Tibial artery (tissue), 4 donors: Measurements from ENCODE around the gene FDXR.
A peak's percentile ranks its signal among the peaks of the same experiment; 100 is the strongest.

ENCODE experiments used
- DNase-seq, 2 donors: peaks; one replicate each; pipeline ENCODE4 v3.0.0-alpha.2; 2019
- H3K27ac ChIP-seq, 2 donors: fragments of 200-600 bp; sonication (generic) in 1 of 2; 1 replicate in 1 of 2; 2 replicates in 1 of 2; pipeline ENCODE4 v1.5.1; 2018 to 2019; ENCODE audit warnings: mild to moderate bottlenecking in 1 of 2
- H3K27me3 ChIP-seq, 2 donors: fragments of 200-600 bp; sonication (generic) in 1 of 2; one replicate each; pipeline versions ENCODE4 v1.5.1 to v1.6.0; 2016 to 2019
- H3K36me3 ChIP-seq, 3 donors: fragments of 200-600 bp; sonication (generic) in 2 of 3; one replicate each; pipeline ENCODE4 v1.5.1; 2016 to 2019; ENCODE audit warnings: mild to moderate bottlenecking in 2 of 3
- H3K4me1 ChIP-seq, 4 donors: fragments of 200-600 bp; sonication (generic) in 2 of 4; 1 replicate in 3 of 4; 2 replicates in 1 of 4; pipeline ENCODE4 v1.5.1; 2016 to 2019
- H3K4me3 ChIP-seq, 2 donors: fragments of 200-600 bp; sonication (generic) in 1 of 2; 1 replicate in 1 of 2; 2 replicates in 1 of 2; pipeline ENCODE4 v1.5.1; 2018 to 2019; ENCODE audit warnings: mild to moderate bottlenecking in 2 of 2
- H3K9me3 ChIP-seq, 3 donors: fragments of 200-600 bp; sonication (generic) in 1 of 3; one replicate each; pipeline ENCODE4 v1.5.1; 2016 to 2019
- intact Hi-C: fragments of 100-400 bp; cut with DNase I; formaldehyde crosslinking; loops from one replicate; pipeline ENCODE4 v1.15.0; 2023; ENCODE audit warnings: low total_unique reads
- TF ChIP-seq, protein P1 (sequence below), 2 experiments: fragments of 200-600 bp in 1 of 2; fragments of 450-650 bp in 1 of 2; IDR thresholded peaks; one replicate each; pipeline ENCODE4 v1.5.1; 2017 to 2019; ENCODE audit warnings: antibody characterized with exemption in 2 of 2, mild to moderate bottlenecking in 1 of 2, moderate library complexity in 1 of 2

The FDXR gene

GRCh38 chr17:74903034-74903433 is 30.2 kb upstream of the FDXR start:
- H3K27me3 ChIP-seq: peaks cover 0 to 65% of the 10 kb centered on the region in 2 donors
- H3K4me1 ChIP-seq: no peaks in the 10 kb centered on the region
- TF ChIP-seq, protein P1, sequence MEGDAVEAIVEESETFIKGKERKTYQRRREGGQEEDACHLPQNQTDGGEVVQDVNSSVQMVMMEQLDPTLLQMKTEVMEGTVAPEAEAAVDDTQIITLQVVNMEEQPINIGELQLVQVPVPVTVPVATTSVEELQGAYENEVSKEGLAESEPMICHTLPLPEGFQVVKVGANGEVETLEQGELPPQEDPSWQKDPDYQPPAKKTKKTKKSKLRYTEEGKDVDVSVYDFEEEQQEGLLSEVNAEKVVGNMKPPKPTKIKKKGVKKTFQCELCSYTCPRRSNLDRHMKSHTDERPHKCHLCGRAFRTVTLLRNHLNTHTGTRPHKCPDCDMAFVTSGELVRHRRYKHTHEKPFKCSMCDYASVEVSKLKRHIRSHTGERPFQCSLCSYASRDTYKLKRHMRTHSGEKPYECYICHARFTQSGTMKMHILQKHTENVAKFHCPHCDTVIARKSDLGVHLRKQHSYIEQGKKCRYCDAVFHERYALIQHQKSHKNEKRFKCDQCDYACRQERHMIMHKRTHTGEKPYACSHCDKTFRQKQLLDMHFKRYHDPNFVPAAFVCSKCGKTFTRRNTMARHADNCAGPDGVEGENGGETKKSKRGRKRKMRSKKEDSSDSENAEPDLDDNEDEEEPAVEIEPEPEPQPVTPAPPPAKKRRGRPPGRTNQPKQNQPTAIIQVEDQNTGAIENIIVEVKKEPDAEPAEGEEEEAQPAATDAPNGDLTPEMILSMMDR (IDR thresholded peaks at IDR 0.05): no peak
- no peaks in the 10 kb centered on the region for H3K9me3 ChIP-seq
- intact Hi-C loops: no loop called here
- no peak for DNase-seq
- no peaks in the 10 kb centered on the region for H3K36me3 ChIP-seq
- no peak overlapping the region for H3K27ac ChIP-seq
- no peak overlapping the region for H3K4me3 ChIP-seq

- H3K36me3 ChIP-seq: no peaks in the 10 kb centered on the region
- H3K9me3 ChIP-seq: no peaks in the 10 kb centered on the region
- TF ChIP-seq, protein P1 (IDR thresholded peaks at IDR 0.05): no peak
- no peak overlapping the region for H3K4me3 ChIP-seq
- peaks cover 0 to 64% of the 10 kb centered on the region in 2 donors for H3K27me3 ChIP-seq
- no peaks in the 10 kb centered on the region for H3K4me1 ChIP-seq
- no peak overlapping the region for H3K27ac ChIP-seq
- DNase-seq: no peak
- intact Hi-C loops: no loop called here
Measured at GRCh38 chr17:74901353-74902135, 28.8 kb upstream of the FDXR start.

DNA sequence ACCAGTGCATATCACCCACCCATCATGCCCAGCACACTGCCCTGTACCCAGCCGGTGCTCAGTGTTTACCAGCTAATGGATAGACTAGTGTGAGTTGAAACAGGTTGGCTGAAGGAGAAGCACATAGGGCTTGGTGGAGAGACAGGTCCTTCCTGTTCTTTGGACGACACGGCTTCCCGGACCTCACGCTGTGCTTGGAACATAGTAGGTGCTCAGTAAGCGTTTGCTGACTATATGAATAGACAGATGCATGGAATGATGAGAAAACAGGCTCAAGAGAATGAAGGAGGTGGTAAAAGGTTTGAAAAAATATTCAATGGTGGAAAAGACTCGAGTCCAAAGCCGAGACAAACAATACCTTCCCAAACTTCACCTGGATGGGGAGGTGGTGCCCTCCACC is 27.4 kb upstream of the FDXR start:
- H3K27me3 ChIP-seq: peaks cover 0 to 72% of the 10 kb centered on the region in 2 donors
- no peaks in the 10 kb centered on the region for H3K36me3 ChIP-seq
- TF ChIP-seq, protein P1 (IDR thresholded peaks at IDR 0.05): no peak
- H3K9me3 ChIP-seq: no peaks in the 10 kb centered on the region
- intact Hi-C loops: no loop called here
- no peaks in the 10 kb centered on the region for H3K4me1 ChIP-seq
- no peak overlapping the region for H3K4me3 ChIP-seq
- no peak for DNase-seq
- no peak overlapping the region for H3K27ac ChIP-seq

DNA sequence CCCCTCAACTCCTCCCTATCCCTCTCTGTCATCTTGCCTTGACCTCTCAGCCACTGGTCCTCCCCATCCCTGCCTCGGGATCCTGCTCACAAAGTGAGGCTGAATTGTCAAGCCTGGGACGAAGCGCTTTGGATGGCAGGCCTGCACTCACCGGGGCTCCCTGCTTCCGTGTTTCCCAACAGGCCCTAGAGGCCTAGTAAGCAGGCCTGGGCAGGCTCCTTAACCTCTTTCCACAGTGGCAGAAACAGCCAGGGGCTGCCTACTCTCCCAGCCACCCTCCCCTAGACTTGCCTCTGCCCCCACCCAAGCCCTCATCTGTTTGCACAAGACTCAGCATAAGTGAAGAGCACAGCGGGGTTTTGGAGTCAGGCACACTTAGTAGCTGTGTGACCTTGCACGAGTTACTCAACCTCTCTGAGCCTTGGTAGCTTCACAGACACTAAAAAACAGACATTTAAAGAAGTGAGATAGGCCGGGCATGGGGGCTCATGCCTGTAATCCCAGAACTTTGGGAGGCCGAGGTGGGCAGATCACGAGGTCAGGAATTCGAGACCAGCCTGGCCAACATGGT is 25.7 kb upstream of the FDXR start:
- Histone ChIP-seq H3K9me3 (no peaks in the 10 kb centered on the region), H3K27ac (no peak overlapping the region), H3K4me1 (peaks cover 0 to 5% (median 4%) of the 10 kb centered on the region in 4 donors), H3K27me3 (peaks cover 0 to 72% of the 10 kb centered on the region in 2 donors), H3K36me3 (no peaks in the 10 kb centered on the region), H3K4me3 (no peak overlapping the region)
- intact Hi-C loops: no loop called here
- no peak for DNase-seq
- TF ChIP-seq, protein P1 (IDR thresholded peaks at IDR 0.05): no peak

DNA sequence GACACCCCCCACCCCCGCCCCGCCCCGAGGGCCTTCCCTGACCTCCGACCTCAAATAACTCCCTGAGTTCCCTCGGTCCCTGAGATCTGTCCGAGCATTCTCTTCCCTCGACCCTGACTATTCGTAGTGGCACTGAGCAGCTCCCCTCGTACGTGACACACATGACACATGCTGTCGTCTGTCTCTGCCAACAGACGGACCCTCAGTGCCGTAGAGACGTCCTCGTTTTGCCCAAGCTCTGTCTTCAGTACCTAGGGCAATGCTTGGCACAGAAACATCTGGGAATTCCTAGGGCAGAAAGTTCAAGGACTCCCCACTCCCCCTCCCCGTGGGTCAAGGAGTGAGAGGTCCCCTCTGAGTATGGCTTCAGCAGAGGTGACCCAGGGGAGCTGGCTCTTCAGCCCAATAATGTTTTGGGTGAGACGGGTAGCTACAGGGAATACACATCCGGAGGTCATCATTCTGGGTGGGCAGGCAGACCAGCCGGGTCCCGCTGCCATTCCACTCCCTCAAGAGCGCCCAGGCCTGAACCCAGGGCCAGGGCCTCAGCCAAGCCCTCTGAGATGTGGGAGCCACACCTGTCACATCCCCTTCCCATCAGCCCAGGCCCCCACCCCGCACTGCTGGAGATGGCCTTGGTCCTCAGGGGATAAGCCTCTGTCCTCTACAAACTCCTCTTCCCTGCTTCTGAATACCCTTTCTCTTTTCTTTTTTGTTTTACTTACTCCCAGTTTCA is 21.3 kb upstream of the FDXR start:
- Histone ChIP-seq H3K36me3 (no peaks in the 10 kb centered on the region), H3K4me3 (peak overlapping the region in 1 of 2 donors; percentile 40), H3K27ac (no peak overlapping the region), H3K27me3 (peaks cover 0 to 74% of the 10 kb centered on the region in 2 donors), H3K9me3 (no peaks in the 10 kb centered on the region), H3K4me1 (peaks cover 0 to 13% (median 10%) of the 10 kb centered on the region in 4 donors)
- no peak for DNase-seq
- intact Hi-C loops: no loop called here
- TF ChIP-seq, protein P1 (IDR thresholded peaks at IDR 0.05): no peak
